GM21390 (cell line): Measurements from ENCODE around the gene MYLK2.
A peak's percentile ranks its signal among the peaks of the same experiment; 100 is the strongest.

ENCODE experiments used
- ATAC-seq: cut with Tn5 transposase; IDR thresholded peaks from one replicate; pipeline ENCODE4 v1.9.1; 2021; ENCODE audit not compliant: unreplicated experiment

Gene MYLK2

GRCh38 chr20:31835554-31835953 is 16.4 kb downstream of the MYLK2 start:
- ATAC-seq = no peak

GRCh38 chr20:31835977-31836852 is 17.1 kb downstream of the MYLK2 start:
- ATAC-seq = peak; percentile 70

GRCh38 chr20:31836853-31837608 is 17.9 kb downstream of the MYLK2 start:
- no peak for ATAC-seq

- ATAC-seq = no peak
Measured at GRCh38 chr20:31837896-31838397, 18.8 kb downstream of the MYLK2 start.

GRCh38 chr20:31838646-31839292 is 19.6 kb downstream of the MYLK2 start:
- no peak for ATAC-seq

GRCh38 chr20:31839782-31840487 is 20.8 kb downstream of the MYLK2 start:
- no peak for ATAC-seq

- no peak for ATAC-seq
Measured at GRCh38 chr20:31840906-31841816, 22.0 kb downstream of the MYLK2 start.

- no peak for ATAC-seq
Measured at GRCh38 chr20:31841928-31842327, 22.8 kb downstream of the MYLK2 start.

- ATAC-seq = no peak
Measured at GRCh38 chr20:31842471-31843157, 23.5 kb downstream of the MYLK2 start.

GRCh38 chr20:31843288-31843687 is 24.1 kb downstream of the MYLK2 start:
- no peak for ATAC-seq

GRCh38 chr20:31843881-31844280 is 24.7 kb downstream of the MYLK2 start:
- ATAC-seq = no peak

- ATAC-seq = no peak
Measured at GRCh38 chr20:31844737-31845299, 25.7 kb downstream of the MYLK2 start.

GRCh38 chr20:31845300-31845863 is 26.2 kb downstream of the MYLK2 start, which contains the start of gene FOXS1:
Gene FOXS1 (minus strand): TSS chr20:31845604. CDS start chr20:31845542, 62 bp downstream.
- no peak for ATAC-seq

- no peak for ATAC-seq
Measured at GRCh38 chr20:31846793-31847138, 27.6 kb downstream of the MYLK2 start.

- ATAC-seq = no peak
Measured at GRCh38 chr20:31848088-31848999, 29.2 kb downstream of the MYLK2 start.

- ATAC-seq = no peak
Measured at GRCh38 chr20:31849306-31849930, 30.3 kb downstream of the MYLK2 start.
